SK-N-SH treated with all-trans-retinoic acid at 6 μM for 48 hours (cell line): ENCODE data around the gene GLB1L3.

Source experiments
- ATAC-seq: fragments of 200-7000 bp; cut with Tn5 transposase; 3 replicates; pipeline ENCODE4 v1.9.1; 2020; ENCODE audit warnings: mild to moderate bottlenecking, moderate library complexity
- ARNTL ChIP-seq: fragments of 450-650 bp; formaldehyde crosslinking; IDR thresholded peaks from 2 replicates; pipeline ENCODE4 v1.5.0; 2020; ENCODE audit warnings: low read depth, mild to moderate bottlenecking, moderate library complexity, borderline replicate concordance
- BACH2 ChIP-seq: fragments of 250-450 bp; sonication (Bioruptor Pico); IDR thresholded peaks from 2 replicates; pipeline ENCODE4 v1.9.0; 2021; ENCODE audit warnings: mild to moderate bottlenecking, borderline replicate concordance
- CSDC2 ChIP-seq: fragments of 250-450 bp; sonication (Bioruptor Pico); IDR thresholded peaks from 2 replicates; pipeline ENCODE4 v1.5.0; 2020; ENCODE audit warnings: mild to moderate bottlenecking, moderate library complexity
- CSRNP3 ChIP-seq: fragments of 250-450 bp; sonication (Bioruptor Pico); IDR thresholded peaks from 2 replicates; pipeline ENCODE4 v1.5.1; 2021; ENCODE audit warnings: mild to moderate bottlenecking, moderate library complexity
- ESRRG ChIP-seq: fragments of 250-450 bp; sonication (Bioruptor Pico); IDR thresholded peaks from 2 replicates; pipeline ENCODE4 v1.6.1; 2021; ENCODE audit warnings: mild to moderate bottlenecking
- ISL1 ChIP-seq: fragments of 250-450 bp; sonication (Bioruptor Pico); IDR thresholded peaks from 2 replicates; pipeline ENCODE4 v2.1.2; 2022; ENCODE audit warnings: mild to moderate bottlenecking, moderate library complexity
- PATZ1 ChIP-seq: fragments of 250-450 bp; sonication (Bioruptor Pico); IDR thresholded peaks from 2 replicates; pipeline ENCODE4 v1.8.0; 2020; ENCODE audit warnings: mild to moderate bottlenecking, moderate library complexity, borderline replicate concordance
- POU6F1 ChIP-seq: fragments of 250-450 bp; sonication (Bioruptor Pico); IDR thresholded peaks from 2 replicates; pipeline ENCODE4 v1.8.0; 2021; ENCODE audit warnings: low read depth, mild to moderate bottlenecking, moderate library complexity, borderline replicate concordance
- RARB ChIP-seq: fragments of 250-450 bp; sonication (Bioruptor Pico); IDR thresholded peaks from 2 replicates; pipeline ENCODE4 v1.8.0; 2021; ENCODE audit warnings: mild to moderate bottlenecking, moderate library complexity
- TCF4 ChIP-seq: fragments of 250-450 bp; sonication (Bioruptor Pico); IDR thresholded peaks from 2 replicates; pipeline ENCODE4 v1.8.0; 2021; ENCODE audit warnings: mild to moderate bottlenecking, moderate library complexity, borderline replicate concordance
- TSHZ2 ChIP-seq: fragments of 250-450 bp; sonication (Bioruptor Pico); IDR thresholded peaks from 2 replicates; pipeline ENCODE4 v1.5.0; 2020; ENCODE audit warnings: mild to moderate bottlenecking, moderate library complexity
- ZFP3 ChIP-seq: fragments of 250-450 bp; sonication (Bioruptor Pico); IDR thresholded peaks from 2 replicates; pipeline ENCODE4 v1.5.0; 2020; ENCODE audit warnings: mild to moderate bottlenecking, moderate library complexity
- ZFP30 ChIP-seq: fragments of 450-650 bp; formaldehyde crosslinking; IDR thresholded peaks from 2 replicates; pipeline ENCODE4 v1.5.0; 2022; ENCODE audit warnings: mild to moderate bottlenecking, moderate library complexity
- ZNF565 ChIP-seq: fragments of 450-650 bp; formaldehyde crosslinking; conservative IDR thresholded peaks from 2 replicates; pipeline ENCODE4 v1.5.0; 2020; ENCODE audit warnings: low read depth, mild to moderate bottlenecking, moderate library complexity
- TF ChIP-seq, protein P1 (sequence below): fragments of 250-450 bp; sonication (Bioruptor Pico); IDR thresholded peaks from 2 replicates; pipeline ENCODE4 v1.5.1; 2020; ENCODE audit warnings: low read depth, mild to moderate bottlenecking, moderate library complexity

GLB1L3 gene

DNA sequence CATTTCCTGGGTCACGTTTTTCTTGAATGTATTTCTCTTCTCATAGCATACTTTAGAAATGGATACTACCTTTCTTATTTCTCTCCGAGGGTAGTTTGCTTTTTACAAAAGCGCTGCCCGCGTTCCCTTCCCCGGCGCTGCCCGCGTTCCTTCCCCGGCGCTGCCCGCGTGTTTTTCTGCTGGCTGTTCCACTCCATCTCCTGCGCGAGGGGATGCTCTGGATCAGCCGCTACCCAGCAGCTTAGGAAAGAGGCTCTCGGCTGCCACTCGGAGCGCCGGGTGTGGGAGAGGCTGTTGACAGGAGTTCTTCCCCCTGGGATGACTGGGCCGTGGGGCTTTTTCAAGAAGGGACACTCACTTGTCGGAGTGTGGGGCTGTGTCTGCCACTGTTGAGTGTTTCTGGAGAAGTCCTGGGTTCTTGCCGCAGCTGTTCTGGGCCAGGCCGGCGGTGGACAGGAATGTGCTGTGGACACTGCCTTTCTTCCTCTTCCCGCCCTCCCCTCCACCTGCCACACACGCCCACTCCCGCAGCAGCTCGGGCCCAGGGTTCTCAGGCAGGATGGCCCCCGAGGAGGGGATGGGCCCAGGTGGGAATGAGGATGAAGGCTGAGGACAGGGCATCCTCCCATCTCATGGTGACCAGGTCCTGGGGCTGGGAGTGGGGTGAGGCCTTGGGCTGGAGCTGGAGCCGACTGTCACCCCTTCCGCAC lies 86.2 kb downstream of the GLB1L3 start (continued):
- no peak for TF ChIP-seq TSHZ2 (CRISPR knock-in tag)
- no peak for TF ChIP-seq ARNTL (CRISPR knock-in tag)
- no peak for TF ChIP-seq CSDC2

DNA sequence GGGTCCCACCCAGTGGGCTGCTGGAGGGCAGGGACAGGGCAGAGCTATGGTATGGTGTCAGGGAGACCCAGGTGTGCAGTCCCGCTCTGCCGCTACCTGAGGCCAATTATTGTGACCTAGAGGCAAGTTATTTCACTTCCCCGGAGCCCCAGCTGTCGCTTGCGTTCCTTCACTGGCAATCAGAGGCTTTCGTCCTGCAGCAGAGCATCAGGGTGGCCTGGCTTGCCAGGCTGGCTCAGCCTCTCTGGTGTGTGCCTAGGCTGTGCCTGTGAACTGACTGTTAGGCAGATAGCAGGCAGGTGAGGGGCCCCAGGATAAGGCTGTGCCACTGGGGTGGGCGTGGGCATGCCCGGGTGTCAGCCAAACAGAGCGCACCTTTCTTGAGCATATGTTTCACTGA lies 87.0 kb downstream of the GLB1L3 start:
- TF ChIP-seq ESRRG (CRISPR knock-in tag) (no peak), BACH2 (no peak), ISL1 (CRISPR knock-in tag) (no peak), POU6F1 (CRISPR knock-in tag) (no peak), ZFP30 (CRISPR knock-in tag) (no peak), TSHZ2 (CRISPR knock-in tag) (no peak), TCF4 (CRISPR knock-in tag) (no peak), RARB (CRISPR knock-in tag) (no peak), ARNTL (CRISPR knock-in tag) (no peak)
- ATAC-seq = no peak

GRCh38 chr11:134363592-134363991 lies 87.4 kb downstream of the GLB1L3 start:
- ATAC-seq = no peak
- TF ChIP-seq TSHZ2 (CRISPR knock-in tag) (no peak), CSRNP3 (CRISPR knock-in tag) (no peak), CSDC2 (no peak), BACH2 (no peak), PATZ1 (no peak), ZNF565 (CRISPR knock-in tag) (no peak), ZFP3 (CRISPR knock-in tag) (no peak), TCF4 (CRISPR knock-in tag) (no peak)
- TF ChIP-seq, protein P1, sequence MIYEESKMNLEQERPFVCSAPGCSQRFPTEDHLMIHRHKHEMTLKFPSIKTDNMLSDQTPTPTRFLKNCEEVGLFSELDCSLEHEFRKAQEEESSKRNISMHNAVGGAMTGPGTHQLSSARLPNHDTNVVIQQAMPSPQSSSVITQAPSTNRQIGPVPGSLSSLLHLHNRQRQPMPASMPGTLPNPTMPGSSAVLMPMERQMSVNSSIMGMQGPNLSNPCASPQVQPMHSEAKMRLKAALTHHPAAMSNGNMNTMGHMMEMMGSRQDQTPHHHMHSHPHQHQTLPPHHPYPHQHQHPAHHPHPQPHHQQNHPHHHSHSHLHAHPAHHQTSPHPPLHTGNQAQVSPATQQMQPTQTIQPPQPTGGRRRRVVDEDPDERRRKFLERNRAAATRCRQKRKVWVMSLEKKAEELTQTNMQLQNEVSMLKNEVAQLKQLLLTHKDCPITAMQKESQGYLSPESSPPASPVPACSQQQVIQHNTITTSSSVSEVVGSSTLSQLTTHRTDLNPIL (CRISPR knock-in tag) = no peak
